Measurements from ENCODE around the gene SGPL1. TPM values are rescaled to one million over a fixed set of nuclear protein-coding genes. Genes with fewer than 3 reads are reported as not detected.

Gene SGPL1
- total RNA-seq, 1 donor from 2014 or later: 89.9 TPM

- Mint-ChIP-seq H3K4me1 (peaks cover 36% of the 10 kb centered on the region), H3K27me3 (ENCODE audit: low read depth) (no peaks in the 10 kb centered on the region), H3K27ac (no peak overlapping the region), H3K9me3 (no peaks in the 10 kb centered on the region), H3K4me3 (no peak overlapping the region), H3K36me3 (peaks cover 20% of the 10 kb centered on the region)
- DNase-seq (ENCODE audit: low spot score in 2 of 2, unreplicated experiment in 2 of 2): no peak
- no peak for TF ChIP-seq CTCF (IDR thresholded peaks at IDR 0.05; ENCODE audit: unreplicated experiment)
Observed at GRCh38 chr10:70830164-70830563, 14.4 kb downstream of the SGPL1 start.

- Mint-ChIP-seq H3K4me3 (no peak overlapping the region), H3K9me3 (peaks cover under 1% of the 10 kb centered on the region), H3K27ac (peak overlapping the region; percentile 18), H3K36me3 (peaks cover 21% of the 10 kb centered on the region), H3K4me1 (peaks cover 46% of the 10 kb centered on the region), H3K27me3 (ENCODE audit: low read depth) (no peaks in the 10 kb centered on the region)
- no peak for DNase-seq (ENCODE audit: low spot score in 2 of 2, unreplicated experiment in 2 of 2)
- TF ChIP-seq CTCF (IDR thresholded peaks at IDR 0.05; ENCODE audit: unreplicated experiment): no peak
Observed at GRCh38 chr10:70832221-70832620, 16.5 kb downstream of the SGPL1 start.

- Mint-ChIP-seq H3K27me3 (ENCODE audit: low read depth) (no peaks in the 10 kb centered on the region), H3K4me1 (peaks cover 42% of the 10 kb centered on the region), H3K4me3 (no peak overlapping the region), H3K9me3 (peaks cover 8% of the 10 kb centered on the region), H3K36me3 (peaks cover 27% of the 10 kb centered on the region), H3K27ac (peak overlapping the region; percentile 84)
- no peak for DNase-seq (ENCODE audit: low spot score in 2 of 2, unreplicated experiment in 2 of 2)
- no peak for TF ChIP-seq CTCF (IDR thresholded peaks at IDR 0.05; ENCODE audit: unreplicated experiment)
Observed at GRCh38 chr10:70832852-70833528, 17.2 kb downstream of the SGPL1 start.

GRCh38 chr10:70833601-70834000 lies 17.9 kb downstream of the SGPL1 start:
- H3K4me3 Mint-ChIP-seq: no peak overlapping the region
- no peaks in the 10 kb centered on the region for H3K27me3 Mint-ChIP-seq (ENCODE audit: low read depth)
- peak overlapping the region; percentile 84 for H3K27ac Mint-ChIP-seq
- no peak for DNase-seq (ENCODE audit: low spot score in 2 of 2, unreplicated experiment in 2 of 2)
- TF ChIP-seq CTCF (IDR thresholded peaks at IDR 0.05; ENCODE audit: unreplicated experiment): no peak
- peaks cover 12% of the 10 kb centered on the region for H3K9me3 Mint-ChIP-seq
- peaks cover 33% of the 10 kb centered on the region for H3K36me3 Mint-ChIP-seq
- peaks cover 42% of the 10 kb centered on the region for H3K4me1 Mint-ChIP-seq

- H3K4me3 Mint-ChIP-seq: no peak overlapping the region
Observed at GRCh38 chr10:70834021-70834420, 18.3 kb downstream of the SGPL1 start.

More at GRCh38 chr10:70834021-70834420, 18.3 kb downstream of the SGPL1 start:
- Mint-ChIP-seq H3K9me3 (peaks cover 12% of the 10 kb centered on the region), H3K36me3 (peaks cover 33% of the 10 kb centered on the region), H3K27ac (peak overlapping the region; percentile 84), H3K27me3 (ENCODE audit: low read depth) (no peaks in the 10 kb centered on the region), H3K4me1 (peaks cover 42% of the 10 kb centered on the region)
- TF ChIP-seq CTCF (IDR thresholded peaks at IDR 0.05; ENCODE audit: unreplicated experiment): no peak
- no peak for DNase-seq (ENCODE audit: low spot score in 2 of 2, unreplicated experiment in 2 of 2)

All from mesothelial cell of epicardium (in vitro differentiated cells).